CD4-positive, CD25-positive, alpha-beta regulatory T cell (primary cell): Measurements from ENCODE around the gene PRDM16. TPM values are rescaled to one million over a fixed set of nuclear protein-coding genes. Genes with fewer than 3 reads are reported as not detected.

Source experiments
- ATAC-seq, 2 donors: fragments of 150-1000 bp; cut with Tn5 transposase; one replicate each; pipeline ENCODE4 v1.10.0; 2021; ENCODE audit warnings: low read depth in 2 of 2, moderate number of reproducible peaks in 2 of 2, moderate library complexity in 1 of 2
- DNase-seq, 3 donors: peaks; one replicate each; pipeline versions ENCODE4 v3.0.0 to v3.0.0-alpha.2; 2012 to 2022; ENCODE audit warnings: mixed read lengths in 1 of 3
- H3K27ac ChIP-seq: one replicate; pipeline ENCODE4 v1.7.0; 2013; ENCODE audit warnings: mild to moderate bottlenecking, low read length; ENCODE audit not compliant: insufficient read depth, poor library complexity, severe bottlenecking
- H3K27me3 ChIP-seq: one replicate; pipeline ENCODE4 v1.7.0; 2013; ENCODE audit warnings: low read length; ENCODE audit not compliant: control insufficient read depth, insufficient read depth
- H3K36me3 ChIP-seq: one replicate; pipeline ENCODE4 v1.7.0; 2013; ENCODE audit warnings: mild to moderate bottlenecking, low read length, moderate library complexity; ENCODE audit not compliant: control insufficient read depth, insufficient read depth
- H3K4me1 ChIP-seq: 2 replicates; pipeline ENCODE4 v1.7.0; 2013; ENCODE audit warnings: mild to moderate bottlenecking, low read length; ENCODE audit not compliant: insufficient read depth, control insufficient read depth, poor library complexity, severe bottlenecking
- H3K4me3 ChIP-seq: one replicate; pipeline ENCODE4 v1.7.0; 2013; ENCODE audit warnings: low read depth, mild to moderate bottlenecking, low read length, moderate library complexity
- H3K9me3 ChIP-seq, 2 experiments: 1 replicate in 1 of 2; 2 replicates in 1 of 2; pipeline ENCODE4 v1.7.0; 2013; ENCODE audit warnings: low read length in 2 of 2, mild to moderate bottlenecking in 1 of 2, moderate library complexity in 1 of 2; ENCODE audit not compliant: control insufficient read depth in 2 of 2
- H3K27ac Mint-ChIP-seq, 3 donors: one replicate each; pipeline ENCODE4 v1.8.0; 2020 to 2022; ENCODE audit warnings: mild to moderate bottlenecking in 3 of 3, mixed read lengths in 3 of 3, moderate library complexity in 2 of 3
- H3K27me3 Mint-ChIP-seq: one replicate; pipeline ENCODE4 v1.8.0; 2022; ENCODE audit warnings: mild to moderate bottlenecking, mixed read lengths
- H3K36me3 Mint-ChIP-seq: one replicate; pipeline ENCODE4 v1.8.0; 2020; ENCODE audit warnings: mixed read lengths
- H3K4me1 Mint-ChIP-seq, 4 donors: one replicate each; pipeline ENCODE4 v1.8.0; 2020 to 2022; ENCODE audit warnings: mixed read lengths in 4 of 4, mild to moderate bottlenecking in 1 of 4
- H3K4me3 Mint-ChIP-seq, 4 donors: one replicate each; pipeline ENCODE4 v1.8.0; 2020 to 2022; ENCODE audit warnings: mild to moderate bottlenecking in 4 of 4, mixed read lengths in 4 of 4, moderate library complexity in 3 of 4
- H3K9me3 Mint-ChIP-seq, 7 donors: one replicate each; pipeline ENCODE4 v1.8.0; 2020 to 2022; ENCODE audit warnings: mixed read lengths in 7 of 7, mild to moderate bottlenecking in 3 of 7, moderate library complexity in 2 of 7
- polyA plus RNA-seq, 4 donors: library from polyadenylated mRNA; unstranded; fragments of 300-500 nt; fragmentation: Illumina TruSeq; gene quantifications; one replicate each; pipeline ENCODE4 v1.2.3, GENCODE V29; 2021
- total RNA-seq: library from RNA; stranded (reverse); gene quantifications from one replicate; pipeline ENCODE4 v1.2.3, GENCODE V29; 2022

The PRDM16 gene
- total and polyA plus RNA-seq, 5 donors from 2014 or later: 0.27 TPM; not detected in 4

GRCh38 chr1:3172431-3173380, 103.7 kb downstream of the PRDM16 start:
- Mint-ChIP-seq H3K4me1 (no peaks in the 10 kb centered on the region), H3K9me3 (peaks cover 0 to 4% (median 0%) of the 10 kb centered on the region in 7 donors), H3K36me3 (no peaks in the 10 kb centered on the region), H3K27ac (no peak overlapping the region), H3K4me3 (no peak overlapping the region), H3K27me3 (no peaks in the 10 kb centered on the region)
- Histone ChIP-seq H3K36me3 (no peaks in the 10 kb centered on the region), H3K27ac (no peak overlapping the region), H3K9me3 (no peaks in the 10 kb centered on the region), H3K4me3 (no peak overlapping the region), H3K4me1 (no peaks in the 10 kb centered on the region), H3K27me3 (no peaks in the 10 kb centered on the region)
- no peak for DNase-seq
- ATAC-seq: no peak

DNA sequence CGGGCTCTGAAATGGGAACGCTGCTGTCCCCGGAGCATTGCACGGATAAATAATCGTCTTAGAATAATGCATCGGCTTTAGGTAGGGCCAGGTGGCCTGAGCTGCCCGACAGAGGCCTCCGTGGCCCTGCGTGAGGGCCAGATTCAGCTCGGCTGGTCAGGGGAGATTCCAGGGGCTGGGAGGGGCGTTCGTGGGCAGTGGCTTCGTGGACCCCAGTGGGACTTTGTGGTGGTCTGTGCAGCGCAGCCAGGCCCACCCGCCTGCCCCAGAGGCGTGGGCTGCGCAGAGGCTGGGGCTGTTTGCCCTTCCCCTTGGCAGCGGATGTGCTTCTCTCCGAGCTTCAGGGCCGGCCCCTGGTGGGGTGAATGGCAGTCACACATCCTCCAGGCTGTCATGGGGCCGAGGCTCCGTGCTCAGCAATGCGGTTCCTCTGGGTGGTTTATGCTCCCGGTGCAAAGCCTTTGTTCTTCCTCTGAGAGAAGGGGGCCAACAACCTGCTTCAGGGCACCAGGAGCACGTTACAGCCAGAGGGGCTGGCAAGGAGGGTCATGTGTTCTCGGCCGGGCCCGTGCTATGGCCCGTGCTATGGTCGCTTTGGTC, 104.5 kb downstream of the PRDM16 start:
- no peak for ATAC-seq
- no peaks in the 10 kb centered on the region for H3K36me3 Mint-ChIP-seq
- no peak overlapping the region for H3K4me3 Mint-ChIP-seq

DNA sequence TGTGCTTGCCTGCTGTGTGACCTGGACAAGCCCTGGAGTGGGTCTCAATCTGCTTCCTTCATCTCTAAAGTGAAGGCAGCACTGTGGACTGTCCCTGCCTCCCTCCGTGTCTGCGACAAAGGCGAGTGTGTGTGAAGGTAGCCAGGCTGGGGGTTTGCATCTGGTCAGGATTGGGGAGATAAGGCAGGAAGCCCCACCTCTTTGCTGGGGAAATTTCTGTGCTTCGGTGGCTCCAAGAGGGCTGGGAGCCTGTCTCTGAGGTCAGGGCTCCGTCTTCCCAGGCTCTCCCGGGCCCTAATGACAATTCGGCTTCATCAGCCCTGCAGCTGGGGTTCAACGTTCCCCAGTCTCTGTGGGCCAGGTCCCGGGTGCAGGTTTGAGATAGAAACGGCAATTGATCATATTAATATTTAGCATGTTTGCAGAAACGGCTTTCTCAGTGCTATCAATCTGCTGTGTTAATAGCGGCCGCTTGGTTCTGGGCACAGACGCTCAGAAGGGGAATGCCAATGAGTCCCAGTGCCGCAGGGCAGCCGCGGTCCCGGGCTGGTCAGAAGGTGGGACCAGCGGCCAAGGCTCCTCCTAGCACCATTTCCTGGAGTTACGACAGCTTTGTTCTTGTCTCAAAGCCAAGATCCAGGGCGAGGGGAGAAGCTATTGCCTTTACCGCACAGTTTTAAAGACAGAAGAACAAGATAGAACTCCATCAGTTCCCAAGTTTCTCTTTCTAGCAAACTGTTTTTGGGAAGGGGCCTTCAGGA, 105.7 kb downstream of the PRDM16 start:
- H3K4me3 ChIP-seq: no peak overlapping the region
- no peaks in the 10 kb centered on the region for H3K9me3 ChIP-seq
- no peaks in the 10 kb centered on the region for H3K36me3 Mint-ChIP-seq
- DNase-seq (no peak), ATAC-seq (no peak)
- H3K4me1 Mint-ChIP-seq: no peaks in the 10 kb centered on the region
- no peak overlapping the region for H3K27ac Mint-ChIP-seq
- H3K4me1 ChIP-seq: no peaks in the 10 kb centered on the region
- peaks cover under 1% of the 10 kb centered on the region for H3K27me3 Mint-ChIP-seq
- no peaks in the 10 kb centered on the region for H3K36me3 ChIP-seq
- no peak overlapping the region for H3K27ac ChIP-seq
- no peak overlapping the region for H3K4me3 Mint-ChIP-seq
- no peaks in the 10 kb centered on the region for H3K27me3 ChIP-seq
- peaks cover 0 to 4% (median 0%) of the 10 kb centered on the region in 7 donors for H3K9me3 Mint-ChIP-seq

More for the DNA sequence above, 104.5 kb downstream of the PRDM16 start:
- H3K9me3 ChIP-seq: no peaks in the 10 kb centered on the region
- Mint-ChIP-seq H3K27ac (no peak overlapping the region), H3K4me1 (no peaks in the 10 kb centered on the region), H3K9me3 (peaks cover 0 to 4% (median 0%) of the 10 kb centered on the region in 7 donors), H3K27me3 (no peaks in the 10 kb centered on the region)
- no peak overlapping the region for H3K4me3 ChIP-seq
- no peaks in the 10 kb centered on the region for H3K4me1 ChIP-seq
- no peak for DNase-seq
- no peaks in the 10 kb centered on the region for H3K36me3 ChIP-seq
- no peak overlapping the region for H3K27ac ChIP-seq
- no peaks in the 10 kb centered on the region for H3K27me3 ChIP-seq

GRCh38 chr1:3175486-3175885, 106.5 kb downstream of the PRDM16 start:
- Mint-ChIP-seq H3K27ac (no peak overlapping the region), H3K27me3 (peaks cover 4% of the 10 kb centered on the region), H3K4me1 (no peaks in the 10 kb centered on the region), H3K36me3 (no peaks in the 10 kb centered on the region), H3K4me3 (no peak overlapping the region), H3K9me3 (peaks cover 0 to 4% (median 0%) of the 10 kb centered on the region in 7 donors)
- ATAC-seq (no peak), DNase-seq (no peak)
- H3K4me1 ChIP-seq: no peaks in the 10 kb centered on the region
- no peaks in the 10 kb centered on the region for H3K9me3 ChIP-seq
- H3K4me3 ChIP-seq: no peak overlapping the region
- no peaks in the 10 kb centered on the region for H3K27me3 ChIP-seq
- H3K36me3 ChIP-seq: no peaks in the 10 kb centered on the region
- no peak overlapping the region for H3K27ac ChIP-seq

GRCh38 chr1:3176028-3176427, 107.0 kb downstream of the PRDM16 start:
- no peak overlapping the region for H3K4me3 Mint-ChIP-seq

GRCh38 chr1:3176820-3177219, 107.8 kb downstream of the PRDM16 start:
- H3K4me1 Mint-ChIP-seq: no peaks in the 10 kb centered on the region
- peaks cover 4% of the 10 kb centered on the region for H3K27me3 Mint-ChIP-seq
- H3K27me3 ChIP-seq: no peaks in the 10 kb centered on the region
- peaks cover 0 to 4% (median 0%) of the 10 kb centered on the region in 7 donors for H3K9me3 Mint-ChIP-seq
- no peaks in the 10 kb centered on the region for H3K36me3 ChIP-seq
- ATAC-seq (no peak), DNase-seq (no peak)
- H3K9me3 ChIP-seq: no peaks in the 10 kb centered on the region
- H3K4me3 Mint-ChIP-seq: no peak overlapping the region
- H3K36me3 Mint-ChIP-seq: no peaks in the 10 kb centered on the region
- no peak overlapping the region for H3K27ac Mint-ChIP-seq
- H3K27ac ChIP-seq: no peak overlapping the region
- H3K4me1 ChIP-seq: no peaks in the 10 kb centered on the region
- no peak overlapping the region for H3K4me3 ChIP-seq

More at GRCh38 chr1:3176028-3176427, 107.0 kb downstream of the PRDM16 start:
- Mint-ChIP-seq H3K27me3 (peaks cover 4% of the 10 kb centered on the region), H3K9me3 (peaks cover 0 to 4% (median 0%) of the 10 kb centered on the region in 7 donors), H3K27ac (no peak overlapping the region), H3K36me3 (no peaks in the 10 kb centered on the region), H3K4me1 (no peaks in the 10 kb centered on the region)
- no peaks in the 10 kb centered on the region for H3K4me1 ChIP-seq
- no peaks in the 10 kb centered on the region for H3K27me3 ChIP-seq
- no peak overlapping the region for H3K27ac ChIP-seq
- DNase-seq (no peak), ATAC-seq (no peak)
- no peak overlapping the region for H3K4me3 ChIP-seq
- no peaks in the 10 kb centered on the region for H3K9me3 ChIP-seq
- no peaks in the 10 kb centered on the region for H3K36me3 ChIP-seq

DNA sequence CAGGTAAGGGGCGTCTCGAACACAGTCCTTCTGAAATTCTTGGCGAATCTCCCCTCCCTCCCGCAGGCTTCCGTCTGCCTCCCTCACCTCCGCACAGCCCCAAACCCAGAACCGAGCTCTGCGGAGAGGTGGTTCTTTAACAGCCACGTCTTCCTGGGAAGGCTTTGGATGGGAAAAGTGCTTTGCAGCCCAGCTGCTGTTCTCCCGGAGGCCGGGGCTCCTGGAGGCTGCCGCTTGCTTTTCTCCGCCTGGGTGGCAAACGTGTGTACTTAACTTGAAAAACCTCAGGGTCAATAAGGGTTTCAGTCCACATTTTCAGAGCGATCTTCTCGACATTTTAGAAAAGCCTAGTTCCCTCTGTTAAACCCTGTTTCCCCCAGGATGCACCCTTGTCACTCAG, 109.3 kb downstream of the PRDM16 start:
- ATAC-seq (no peak), DNase-seq (no peak)
- H3K9me3 ChIP-seq: no peaks in the 10 kb centered on the region
- H3K4me1 ChIP-seq: no peaks in the 10 kb centered on the region
- no peaks in the 10 kb centered on the region for H3K36me3 ChIP-seq
- Mint-ChIP-seq H3K27ac (no peak overlapping the region), H3K9me3 (no peaks in the 10 kb centered on the region), H3K4me3 (no peak overlapping the region), H3K27me3 (peaks cover 4% of the 10 kb centered on the region), H3K36me3 (no peaks in the 10 kb centered on the region), H3K4me1 (no peaks in the 10 kb centered on the region)
- H3K27ac ChIP-seq: no peak overlapping the region
- H3K4me3 ChIP-seq: no peak overlapping the region
- no peaks in the 10 kb centered on the region for H3K27me3 ChIP-seq
